ENCODE data around the gene TRIM65. TPM values are rescaled to one million over a fixed set of nuclear protein-coding genes. Genes with fewer than 3 reads are reported as not detected.
"Not testable (repeated sequence)": the region's sequence is repeated elsewhere in the genome, so short reads cannot be mapped to it uniquely, and the experiment has no call there.

The TRIM65 gene
- total RNA-seq, 1 experiment from 2014 or later = 56.5 TPM

DNA sequence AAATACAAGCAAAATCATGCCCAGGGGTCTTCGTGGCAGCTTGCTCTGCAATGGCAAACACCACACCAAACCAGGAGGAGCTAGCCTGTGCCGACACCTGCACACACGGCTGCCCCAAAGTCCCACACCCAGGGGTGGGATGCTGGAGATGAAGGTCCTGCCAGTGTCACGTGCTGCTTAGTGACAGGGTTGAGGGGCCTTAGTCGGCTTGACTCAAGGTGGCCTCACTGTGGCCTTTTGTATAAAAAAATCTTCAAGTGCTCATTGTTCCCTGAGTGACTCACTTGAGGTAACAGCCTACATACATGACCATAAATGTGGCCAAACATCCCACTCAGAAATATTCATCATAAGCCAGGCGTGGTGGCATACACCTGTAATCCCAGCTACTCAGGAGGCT is 7.3 kb downstream of the TRIM65 start:
- in situ Hi-C loops (cut with HindIII; ENCODE audit: low pct_unique_long_range_greater_than_20kb, low sequenced_read_pairs) = no loop called here
- DNase-seq (ENCODE audit: low read depth, low spot score) = no peak

DNA sequence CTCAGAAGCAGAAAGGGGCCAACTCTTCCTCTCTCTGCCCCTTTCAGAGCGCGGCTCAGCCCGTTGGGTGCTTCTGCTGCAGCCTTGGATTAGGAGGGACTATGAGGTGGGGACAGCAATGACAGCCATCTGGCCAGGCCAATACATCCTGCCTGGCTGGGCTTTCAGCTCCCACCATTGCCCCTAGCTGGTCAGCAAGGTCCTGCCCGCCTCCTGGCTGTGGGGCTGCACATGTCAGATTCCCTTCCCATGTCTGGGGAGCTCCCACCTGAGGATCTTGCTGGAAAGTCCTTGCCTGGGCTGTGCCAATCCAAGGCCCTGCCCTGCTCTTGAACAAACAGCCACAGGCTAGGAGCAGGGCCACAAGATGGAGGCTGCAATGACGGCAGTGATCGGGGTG is 8.3 kb downstream of the TRIM65 start:
- no peak for DNase-seq (ENCODE audit: low read depth, low spot score)
- in situ Hi-C loops (cut with HindIII; ENCODE audit: low pct_unique_long_range_greater_than_20kb, low sequenced_read_pairs) = no loop called here

DNA sequence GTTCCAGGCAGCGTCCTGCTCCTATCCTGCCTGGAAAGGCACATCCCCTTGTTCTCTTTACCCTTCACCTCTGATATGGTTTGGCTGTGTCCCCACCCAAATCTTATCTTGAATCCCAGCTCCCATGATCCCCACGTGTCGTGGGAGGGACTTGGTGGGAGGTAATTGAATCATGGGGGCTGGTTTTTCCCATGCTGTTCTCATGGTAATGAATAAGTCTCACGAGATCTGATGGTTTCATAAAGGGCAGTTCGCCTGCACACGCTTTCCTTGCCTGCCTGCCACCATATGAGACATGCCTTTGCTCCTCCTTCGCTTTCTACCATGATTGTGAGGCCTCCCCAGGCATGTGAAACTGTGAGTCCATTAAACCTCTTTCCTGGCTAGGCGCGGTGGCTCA is 10.9 kb downstream of the TRIM65 start:
- DNase-seq (ENCODE audit: low read depth, low spot score) = peak; percentile 47
- in situ Hi-C loops (cut with HindIII; ENCODE audit: low pct_unique_long_range_greater_than_20kb, low sequenced_read_pairs) = not testable (repeated sequence)

DNA sequence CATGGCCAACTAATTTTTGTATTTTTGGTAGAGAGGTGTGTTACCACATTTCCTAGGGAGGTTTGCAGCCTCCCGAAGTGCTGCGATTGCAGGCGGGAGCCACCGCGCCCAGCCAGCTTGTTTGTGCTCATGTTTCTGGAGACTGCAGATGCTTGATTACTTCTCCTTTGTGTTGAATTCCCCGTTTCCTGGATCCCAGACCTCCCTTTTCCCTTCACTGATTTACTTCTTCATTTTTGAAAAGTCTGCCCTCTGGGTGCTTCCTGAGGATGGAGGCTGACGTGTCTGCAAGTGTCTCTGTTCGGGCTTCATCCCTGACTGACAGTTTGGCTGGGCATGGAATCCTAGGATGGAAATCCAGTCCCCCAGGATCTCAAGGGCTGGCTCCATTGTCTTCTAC is 11.3 kb downstream of the TRIM65 start:
- DNase-seq (ENCODE audit: low read depth, low spot score) = no peak
- in situ Hi-C loops (cut with HindIII; ENCODE audit: low pct_unique_long_range_greater_than_20kb, low sequenced_read_pairs) = no loop called here

DNA sequence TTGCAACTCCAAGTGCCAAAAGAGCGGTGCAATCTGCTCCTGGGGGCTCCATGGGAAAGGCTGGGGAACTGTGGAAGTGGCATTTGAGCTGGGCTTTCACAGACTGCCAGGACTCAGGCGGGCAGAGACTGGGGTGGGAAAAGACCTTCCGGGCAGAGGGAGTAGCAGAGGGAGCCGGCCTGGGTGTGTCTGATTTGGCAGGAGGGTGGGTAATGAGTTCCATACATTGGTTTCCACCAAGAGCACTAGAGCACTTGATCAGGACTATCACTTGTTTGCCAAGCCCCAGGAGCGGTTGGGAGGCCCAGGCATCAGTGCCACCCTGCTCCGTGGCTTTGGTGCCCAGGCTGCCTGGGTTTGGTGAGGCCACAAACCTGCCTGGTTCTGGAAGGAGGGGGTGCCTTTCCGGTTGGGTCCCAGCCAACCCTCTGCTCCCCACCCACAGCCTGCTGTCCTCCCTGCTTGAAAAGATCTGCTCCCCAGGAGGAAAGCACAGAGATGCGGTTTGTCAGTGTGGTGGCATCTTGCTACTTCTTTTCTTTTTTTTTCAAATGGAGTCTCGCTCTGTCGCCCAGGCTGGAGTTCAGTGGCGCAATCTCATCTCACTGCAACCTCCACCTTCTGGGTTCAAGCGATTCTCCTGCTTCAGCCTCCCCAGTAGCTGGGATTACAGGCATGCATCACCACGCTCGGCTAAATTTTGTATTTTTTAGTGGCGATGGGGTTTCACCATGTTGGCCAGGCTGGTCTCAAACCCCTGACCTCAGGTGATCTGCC is 14.9 kb downstream of the TRIM65 start:
- no peak for DNase-seq (ENCODE audit: low read depth, low spot score)
- in situ Hi-C loops (cut with HindIII; ENCODE audit: low pct_unique_long_range_greater_than_20kb, low sequenced_read_pairs) = no loop called here

DNA sequence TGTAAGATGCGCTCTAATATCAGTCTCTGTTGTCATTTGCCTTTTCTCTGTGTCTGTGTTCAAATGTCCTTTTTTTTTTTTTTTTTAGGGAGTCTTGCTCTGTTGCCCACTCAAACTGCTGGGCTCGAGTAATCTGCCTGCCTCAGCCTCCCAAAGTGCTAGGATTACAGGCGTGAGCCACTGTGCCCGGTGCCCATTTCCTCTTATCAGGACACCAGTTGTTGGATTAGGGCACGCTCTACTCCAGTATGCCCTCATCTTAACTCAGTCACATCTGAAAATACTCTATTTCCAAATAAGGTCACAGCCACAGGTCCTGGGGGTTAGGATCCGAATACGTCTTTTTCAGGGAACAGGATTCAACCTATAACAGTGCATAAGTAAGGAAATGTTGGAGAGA is 16.5 kb downstream of the TRIM65 start:
- DNase-seq (ENCODE audit: low read depth, low spot score) = no peak
- in situ Hi-C loops (cut with HindIII; ENCODE audit: low pct_unique_long_range_greater_than_20kb, low sequenced_read_pairs) = no loop called here

DNA sequence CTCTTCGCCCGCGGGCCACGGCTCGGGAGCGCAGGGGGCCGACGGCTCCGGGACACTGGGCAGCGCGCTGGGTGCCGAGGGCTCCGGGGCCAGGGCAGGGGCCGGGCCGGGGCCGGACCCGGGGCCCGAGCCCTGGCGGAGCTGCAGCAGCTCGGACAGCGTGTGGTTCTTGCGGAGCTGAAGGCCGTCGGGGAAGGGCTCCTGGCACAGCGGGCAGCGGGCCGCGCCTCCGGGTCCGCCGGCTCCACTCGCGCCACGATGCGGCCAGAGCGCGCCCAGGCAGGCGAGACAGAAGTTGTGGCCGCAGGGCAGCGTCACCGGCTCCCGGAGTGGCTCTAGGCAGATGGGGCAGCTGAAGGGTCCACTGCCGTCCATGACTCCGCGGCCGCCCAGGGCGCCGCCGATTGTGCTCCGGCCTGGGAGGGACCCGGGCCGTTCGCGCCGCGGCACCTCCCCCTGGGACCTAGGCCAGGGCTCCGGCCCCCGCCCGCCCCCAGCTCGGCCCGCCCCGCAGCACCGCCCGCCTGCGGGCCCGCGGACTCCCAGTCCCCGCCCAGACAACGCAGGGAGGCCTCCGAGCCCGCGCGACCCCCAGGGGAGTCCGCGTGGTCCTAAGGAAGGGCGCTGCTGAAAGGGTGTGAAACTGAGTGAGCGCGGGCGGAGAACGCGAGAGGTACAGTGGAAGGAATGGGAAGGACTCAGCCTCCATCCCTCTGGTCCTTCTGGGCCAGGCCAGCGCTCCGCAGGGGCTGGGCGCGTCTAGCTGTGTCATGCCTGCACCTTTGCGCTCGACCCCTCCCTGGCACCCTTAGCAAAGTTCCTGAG is 18.4 kb downstream of the TRIM65 start, which contains the start of gene TRIM47:
Gene TRIM47 (minus strand): TSS at position 408 of the 825 bp plus-strand sequence. CDS start 33 bp downstream, at position 375.
- DNase-seq (ENCODE audit: low read depth, low spot score) = no peak

DNA sequence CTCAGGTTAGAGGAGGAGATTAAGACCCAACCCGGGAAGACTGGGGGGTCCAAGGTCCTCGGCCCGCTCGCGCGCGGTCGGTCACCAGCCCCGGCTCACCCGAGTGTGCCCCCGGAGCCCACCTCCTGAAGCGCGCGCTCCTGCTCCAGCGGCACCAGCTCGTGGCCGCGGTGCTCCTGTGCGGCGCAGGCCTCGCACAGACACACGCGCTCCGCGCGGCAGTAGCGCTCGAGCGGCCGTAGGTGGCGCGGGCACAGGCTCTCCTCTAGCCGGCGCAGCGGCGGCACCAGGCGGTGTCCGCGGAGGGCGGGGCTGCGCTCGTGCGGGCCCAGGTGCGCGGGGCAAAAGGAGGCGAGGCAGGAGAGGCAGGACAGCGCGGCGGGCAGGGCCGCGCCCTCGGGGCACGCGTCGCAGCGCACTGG is 19.0 kb downstream of the TRIM65 start:
- peak; percentile 53 for DNase-seq (ENCODE audit: low read depth, low spot score)
- in situ Hi-C loops (cut with HindIII; ENCODE audit: low pct_unique_long_range_greater_than_20kb, low sequenced_read_pairs) = no loop called here

More for the DNA sequence above, 18.4 kb downstream of the TRIM65 start, which contains the start of gene TRIM47:
- in situ Hi-C loops (cut with HindIII; ENCODE audit: low pct_unique_long_range_greater_than_20kb, low sequenced_read_pairs) = no loop called here

DNA sequence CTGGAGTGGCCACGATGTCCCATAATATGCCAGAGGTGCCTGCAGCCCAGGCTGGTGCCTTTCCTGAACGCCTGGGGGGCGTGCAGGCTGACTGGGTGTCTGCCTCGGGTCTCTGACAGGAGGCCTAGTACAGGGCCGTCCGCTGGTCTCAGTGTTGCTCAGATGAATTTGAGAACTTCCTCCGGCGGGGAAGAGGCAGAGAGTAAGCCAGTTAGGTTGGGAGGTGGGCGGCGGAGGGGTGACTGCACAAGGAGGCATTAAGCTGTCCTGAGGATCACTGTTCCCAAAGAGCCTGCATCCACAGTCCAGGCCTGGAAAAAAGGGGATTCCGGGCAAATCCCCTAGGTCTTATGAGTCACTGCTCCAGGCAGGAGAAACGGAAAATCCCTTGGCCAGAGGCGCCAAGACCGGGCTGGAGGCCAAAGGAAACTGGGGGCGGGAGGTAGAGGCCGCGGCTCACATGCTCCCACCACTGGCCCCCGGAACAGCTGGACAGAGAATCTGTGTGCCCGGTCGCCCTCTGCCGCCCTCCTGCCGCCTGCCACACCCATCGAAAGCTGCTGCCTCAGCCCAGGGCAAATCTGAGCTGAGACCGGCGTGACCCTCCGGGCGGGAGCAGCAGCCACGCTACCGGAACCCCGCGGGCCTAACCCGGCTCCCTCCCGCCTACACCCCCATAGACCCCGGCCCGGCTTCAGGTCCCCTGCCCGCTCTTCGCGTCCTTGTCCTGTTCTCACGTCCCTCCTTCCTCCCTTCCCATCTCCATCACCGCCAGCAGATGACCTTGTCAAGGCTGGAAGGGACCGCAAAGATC is 19.6 kb downstream of the TRIM65 start:
- in situ Hi-C loops (cut with HindIII; ENCODE audit: low pct_unique_long_range_greater_than_20kb, low sequenced_read_pairs) = no loop called here
- peak; percentile 85 for DNase-seq (ENCODE audit: low read depth, low spot score)

DNA sequence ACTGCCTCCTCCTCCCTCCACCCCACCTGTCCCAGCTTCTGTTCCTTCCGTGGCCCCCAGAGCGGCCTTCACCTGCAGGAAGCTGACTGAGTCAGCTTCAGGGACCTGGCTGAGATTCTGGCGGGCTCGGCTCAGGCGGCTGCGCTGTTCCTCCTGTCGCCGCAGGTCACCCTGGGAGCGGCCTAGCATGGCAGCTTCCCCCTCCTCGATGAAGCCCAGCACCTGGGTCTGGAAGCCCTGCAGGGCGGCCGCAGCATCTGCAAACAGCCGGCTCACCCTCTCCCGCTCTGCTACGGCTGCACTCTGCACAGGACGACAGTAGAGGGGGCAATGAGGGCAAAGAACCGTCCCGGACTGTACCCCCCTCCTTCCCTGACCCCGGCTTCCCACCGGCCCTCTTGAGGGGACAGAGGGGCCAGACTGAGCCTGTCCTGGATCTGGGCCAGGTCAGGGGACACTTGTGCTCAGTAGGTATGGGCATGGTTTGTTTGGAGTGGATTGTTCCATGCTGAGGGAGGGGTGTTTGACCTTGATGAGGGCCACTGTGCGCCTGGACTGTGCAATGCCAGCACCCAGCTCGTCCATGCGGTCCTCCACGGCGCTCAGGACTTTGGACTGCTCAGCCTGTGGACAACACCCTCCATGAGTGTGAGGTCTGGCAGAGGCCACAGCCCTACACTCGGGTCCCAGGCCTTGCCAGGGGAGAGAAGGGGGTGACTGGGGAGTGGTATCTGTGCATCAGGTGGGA is 20.4 kb downstream of the TRIM65 start:
- no peak for DNase-seq (ENCODE audit: low read depth, low spot score)
- in situ Hi-C loops (cut with HindIII; ENCODE audit: low pct_unique_long_range_greater_than_20kb, low sequenced_read_pairs) = no loop called here

DNA sequence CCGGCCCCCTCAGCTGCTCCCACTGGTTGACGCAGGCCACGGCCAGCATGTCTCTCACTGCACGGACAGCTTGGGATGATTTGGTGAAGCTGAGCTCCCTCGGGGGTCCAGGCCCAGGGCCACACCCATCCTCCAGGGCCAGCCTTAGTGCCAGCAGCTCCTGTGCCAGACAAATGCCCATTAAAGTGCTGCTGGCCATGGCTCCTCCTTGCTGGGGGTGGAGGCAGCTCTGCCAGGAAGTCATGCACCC is 20.9 kb downstream of the TRIM65 start:
- in situ Hi-C loops (cut with HindIII; ENCODE audit: low pct_unique_long_range_greater_than_20kb, low sequenced_read_pairs) = no loop called here
- DNase-seq (ENCODE audit: low read depth, low spot score) = peak; percentile 55

DNA sequence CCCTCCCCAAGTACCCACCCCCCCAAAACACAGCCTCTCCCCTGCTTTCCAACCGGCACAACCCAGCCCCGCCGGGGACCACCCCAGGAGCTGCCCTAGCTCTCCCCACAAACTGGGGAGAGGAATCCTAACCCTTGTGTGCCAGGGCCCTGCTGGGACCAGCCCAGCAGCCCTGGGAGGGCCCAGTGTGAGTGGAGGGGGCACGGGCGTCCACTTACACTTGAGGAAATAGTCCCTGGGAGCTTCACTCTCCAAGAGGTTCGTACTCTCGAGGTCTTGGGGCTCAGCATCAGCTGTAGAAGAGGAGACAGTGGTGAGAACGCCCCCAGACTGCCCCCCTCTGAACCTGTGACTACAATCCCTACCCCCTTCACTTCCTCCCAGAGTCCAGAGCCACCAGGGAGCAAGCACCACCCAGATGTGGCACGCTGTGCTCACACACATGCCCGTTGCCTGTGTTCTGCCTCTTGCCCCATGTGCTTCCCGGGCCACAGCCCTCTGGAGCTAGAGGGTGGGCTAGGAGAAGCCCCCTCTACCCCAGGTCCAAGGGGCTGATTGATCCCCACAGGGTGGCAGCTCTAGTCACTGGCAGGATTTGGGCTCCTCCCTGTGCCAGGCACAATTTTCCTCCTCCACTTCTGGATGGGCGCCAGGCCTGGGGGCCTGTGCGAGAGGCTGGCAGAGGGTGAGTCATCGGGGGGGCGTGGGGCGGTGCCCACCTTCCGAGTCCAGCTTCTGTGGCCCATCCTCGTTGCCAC is 21.4 kb downstream of the TRIM65 start:
- DNase-seq (ENCODE audit: low read depth, low spot score) = no peak
- in situ Hi-C loops (cut with HindIII; ENCODE audit: low pct_unique_long_range_greater_than_20kb, low sequenced_read_pairs) = no loop called here

DNA sequence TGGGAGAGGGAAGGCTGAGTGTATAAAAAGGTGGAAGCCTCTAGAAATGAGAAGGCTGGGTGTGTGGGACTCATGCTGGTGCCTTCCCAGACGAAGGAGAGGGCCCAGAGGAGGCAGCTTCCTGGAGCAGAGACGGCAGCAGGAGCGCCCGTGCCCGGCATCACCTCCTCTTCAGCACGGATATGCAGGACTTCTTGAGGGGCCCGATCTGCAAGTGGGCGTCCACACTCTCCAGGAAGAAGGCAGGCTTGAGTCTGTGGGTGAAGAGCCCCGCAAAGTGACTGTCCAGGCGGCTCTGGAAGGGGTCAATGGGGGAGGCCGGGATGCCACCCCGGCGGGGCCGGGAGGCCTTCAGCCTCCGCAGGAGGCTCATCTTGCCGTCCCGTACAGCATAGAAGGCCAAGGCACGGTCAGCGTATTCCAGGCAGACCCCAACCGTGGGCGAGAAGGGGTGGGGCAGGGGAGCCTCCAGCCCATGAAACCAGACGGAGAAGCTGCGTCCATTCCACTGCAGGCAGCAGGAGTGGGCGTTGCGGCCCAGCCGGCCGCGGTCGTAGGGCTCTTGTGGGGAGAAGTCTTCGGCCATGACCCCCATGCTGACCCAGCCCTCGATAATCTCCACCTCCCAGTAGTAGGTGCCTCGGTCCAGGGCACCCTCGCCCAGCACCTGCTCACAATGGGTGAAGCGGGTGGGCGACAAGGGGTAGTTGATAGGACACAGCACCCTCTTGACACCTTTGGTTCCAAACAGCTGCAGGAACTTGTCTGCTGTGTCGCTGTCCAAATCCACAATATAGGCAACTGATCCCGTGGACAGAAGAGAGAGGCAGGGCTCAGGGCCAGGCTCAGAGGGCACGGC is 22.2 kb downstream of the TRIM65 start:
- DNase-seq (ENCODE audit: low read depth, low spot score) = no peak
- in situ Hi-C loops (cut with HindIII; ENCODE audit: low pct_unique_long_range_greater_than_20kb, low sequenced_read_pairs) = no loop called here

DNA sequence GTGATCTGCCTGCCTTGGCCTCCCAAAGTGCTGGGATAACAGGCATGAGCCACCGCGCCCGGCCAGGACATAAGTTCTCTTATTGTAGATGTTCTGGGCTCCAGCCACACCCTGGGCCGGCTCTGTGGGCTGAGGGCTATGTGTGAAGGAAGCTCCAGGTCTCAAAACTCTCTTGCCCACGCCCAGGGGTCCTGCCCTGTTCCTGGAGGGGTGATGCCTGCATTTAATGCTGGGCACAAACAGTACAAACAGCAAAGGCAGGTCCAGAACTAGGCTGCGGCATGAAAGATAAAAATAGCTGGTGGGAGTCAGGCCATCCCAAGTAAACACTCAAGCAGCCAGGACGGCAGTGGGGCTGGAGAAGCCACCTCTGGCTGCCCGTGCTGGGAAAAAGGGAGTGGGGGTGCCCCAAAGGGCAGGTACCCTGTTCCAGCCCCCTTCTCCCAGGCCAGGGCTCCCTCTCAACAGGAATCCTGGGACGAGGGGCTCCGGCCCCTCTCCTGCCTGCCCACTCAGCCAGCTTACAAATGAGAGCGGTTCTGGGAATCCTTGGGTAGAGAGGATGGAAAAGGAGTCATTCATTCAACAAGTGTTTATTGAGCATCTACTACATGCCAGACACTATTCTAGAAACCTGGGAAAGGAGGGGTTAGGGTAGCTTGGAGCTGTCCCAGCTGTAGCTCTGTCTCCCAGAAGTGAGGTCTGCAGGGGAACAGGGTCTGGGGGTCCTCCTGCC is 23.0 kb downstream of the TRIM65 start:
- no peak for DNase-seq (ENCODE audit: low read depth, low spot score)
- in situ Hi-C loops (cut with HindIII; ENCODE audit: low pct_unique_long_range_greater_than_20kb, low sequenced_read_pairs) = no loop called here
